ENCODE measurements around the gene SOBP.

DNA sequence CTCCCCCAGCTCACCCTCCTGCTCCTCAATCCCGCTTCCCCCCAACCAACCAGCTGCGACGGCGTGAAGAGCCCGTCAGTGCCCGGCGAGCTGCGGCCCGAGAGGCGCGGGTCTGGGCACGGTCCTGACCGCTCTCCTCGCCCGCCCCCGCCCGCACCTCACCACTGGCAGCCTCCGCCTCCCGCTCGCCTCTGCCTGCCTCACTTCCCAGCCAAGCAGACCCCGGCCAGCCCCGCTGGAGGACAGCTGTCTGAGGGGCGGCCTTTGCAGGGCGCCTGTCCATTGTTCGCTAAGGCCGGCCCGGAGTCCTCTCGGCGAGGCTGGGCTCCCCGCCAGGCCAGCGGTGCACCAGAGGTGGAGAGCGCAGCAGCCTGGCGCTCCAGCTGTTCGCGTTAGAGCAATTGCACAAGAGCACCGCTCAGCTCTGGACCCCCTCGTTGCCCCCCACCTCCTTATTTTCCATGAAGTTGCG lies 1.3 kb downstream of the SOBP start:
- TF ChIP-seq POLR2A (IDR thresholded peaks at IDR 0.05) = no peak
- TF ChIP-seq, protein P1, sequence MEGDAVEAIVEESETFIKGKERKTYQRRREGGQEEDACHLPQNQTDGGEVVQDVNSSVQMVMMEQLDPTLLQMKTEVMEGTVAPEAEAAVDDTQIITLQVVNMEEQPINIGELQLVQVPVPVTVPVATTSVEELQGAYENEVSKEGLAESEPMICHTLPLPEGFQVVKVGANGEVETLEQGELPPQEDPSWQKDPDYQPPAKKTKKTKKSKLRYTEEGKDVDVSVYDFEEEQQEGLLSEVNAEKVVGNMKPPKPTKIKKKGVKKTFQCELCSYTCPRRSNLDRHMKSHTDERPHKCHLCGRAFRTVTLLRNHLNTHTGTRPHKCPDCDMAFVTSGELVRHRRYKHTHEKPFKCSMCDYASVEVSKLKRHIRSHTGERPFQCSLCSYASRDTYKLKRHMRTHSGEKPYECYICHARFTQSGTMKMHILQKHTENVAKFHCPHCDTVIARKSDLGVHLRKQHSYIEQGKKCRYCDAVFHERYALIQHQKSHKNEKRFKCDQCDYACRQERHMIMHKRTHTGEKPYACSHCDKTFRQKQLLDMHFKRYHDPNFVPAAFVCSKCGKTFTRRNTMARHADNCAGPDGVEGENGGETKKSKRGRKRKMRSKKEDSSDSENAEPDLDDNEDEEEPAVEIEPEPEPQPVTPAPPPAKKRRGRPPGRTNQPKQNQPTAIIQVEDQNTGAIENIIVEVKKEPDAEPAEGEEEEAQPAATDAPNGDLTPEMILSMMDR (IDR thresholded peaks at IDR 0.05) = no peak

All from tibial nerve (tissue), 3 donors.